K562 (cell line): ENCODE measurements around the gene GPR176. TPM values are rescaled to one million over a fixed set of nuclear protein-coding genes. Genes with fewer than 3 reads are reported as not detected.

Experiments
- ATAC-seq: fragments of 200-7000 bp; cut with Tn5 transposase; 3 replicates; pipeline ENCODE4 v1.9.1; 2020; ENCODE audit warnings: moderate library complexity
- BruUV-seq: library from RNA; stranded (reverse); fragments of 400-500 nt; replicated peaks from 2 replicates; lab custom pipeline; 2021; lab: Mats Ljungman, UMichigan
- CTCF ChIA-PET: fragments of 300-600 bp; formaldehyde crosslinking; extraction: SDS; loops from one replicate; lab custom pipeline; 2021; ENCODE audit warnings: low intra/inter-chr PET ratio; lab: Yijun Ruan, JAX
- POLR2A ChIA-PET: fragments of 300-600, 350-650 bp; sonication (Branson Sonifier 250); formaldehyde crosslinking; extraction: SDS; loops from one replicate; lab custom pipeline; 2021; ENCODE audit warnings: antibody characterized with exemption, inconsistent platforms; lab: Yijun Ruan, JAX
- DNase-seq, 4 experiments: peaks; one replicate each; pipeline versions ENCODE4 v3.0.0 to v3.0.0-alpha.2; 2011 to 2018; ENCODE audit warnings: low spot score in 3 of 4, mixed read lengths in 3 of 4; ENCODE audit errors: extremely low read depth in 1 of 4
- FAIRE-seq: peaks from 2 replicates; lab custom pipeline; 2011; peaks lifted over from hg19 to GRCh38; lab: Jason Lieb, UNC
- H2AFZ ChIP-seq: 2 replicates; pipeline ENCODE4 v1.6.0; 2011; ENCODE audit warnings: low read depth, low read length, control low read depth, inconsistent platforms
- H3K27ac ChIP-seq: fragments of 200-600 bp; 3 replicates; pipeline ENCODE4 v1.8.0; 2011; ENCODE audit warnings: low read depth, mild to moderate bottlenecking, control low read depth, inconsistent platforms, low read length, moderate library complexity, mixed read lengths; ENCODE audit errors: extremely low read depth
- H3K27me3 ChIP-seq, 2 experiments: fragments of 300-600 bp in 1 of 2; 2 replicates in 1 of 2; 3 replicates in 1 of 2; pipeline versions ENCODE4 v1.6.0 to v1.8.0; 2011; ENCODE audit warnings: inconsistent platforms in 2 of 2, low read length in 2 of 2, mild to moderate bottlenecking in 1 of 2, mixed read lengths in 1 of 2, moderate library complexity in 1 of 2; ENCODE audit not compliant: control insufficient read depth in 2 of 2, insufficient read depth in 2 of 2
- H3K36me3 ChIP-seq: fragments of 300-600 bp; 3 replicates; pipeline ENCODE4 v1.8.0; 2011; ENCODE audit warnings: mild to moderate bottlenecking, low read length, inconsistent platforms; ENCODE audit not compliant: control insufficient read depth, insufficient read depth
- H3K4me1 ChIP-seq, 2 experiments: fragments of 200-600 bp in 1 of 2; replicated peaks in 1 of 2; 2 replicates in 1 of 2; 3 replicates in 1 of 2; pipeline versions ENCODE4 v1.5.1 to v1.8.0; 2011; ENCODE audit warnings: inconsistent platforms in 2 of 2, low read length in 2 of 2, mild to moderate bottlenecking in 1 of 2, mixed read lengths in 1 of 2, moderate library complexity in 1 of 2; ENCODE audit not compliant: control insufficient read depth in 2 of 2, insufficient read depth in 2 of 2
- H3K4me2 ChIP-seq: 2 replicates; pipeline ENCODE4 v1.6.1; 2011; ENCODE audit warnings: low read length, control low read depth, inconsistent platforms, mixed read lengths; ENCODE audit not compliant: insufficient read depth
- H3K4me3 ChIP-seq: fragments of 200-600 bp; sonication (generic), shearing (Covaris generic); 2 replicates; pipeline ENCODE4 v1.5.1; 2016; ENCODE audit warnings: control low read depth, inconsistent platforms
- H3K79me2 ChIP-seq: fragments of 200-600 bp; 3 replicates; pipeline ENCODE4 v1.8.0; 2011; ENCODE audit warnings: low read length, inconsistent platforms; ENCODE audit not compliant: control insufficient read depth, insufficient read depth
- H3K9ac ChIP-seq, 2 experiments: 2 replicates each; pipeline versions ENCODE4 v1.6.0 to v1.6.1; 2011; ENCODE audit warnings: low read depth in 2 of 2, low read length in 2 of 2, control low read depth in 1 of 2, inconsistent platforms in 1 of 2, mild to moderate bottlenecking in 1 of 2, mixed read lengths in 1 of 2; ENCODE audit not compliant: insufficient read depth in 1 of 2
- H3K9me1 ChIP-seq: one replicate; pipeline ENCODE4 v1.6.0; 2011; ENCODE audit warnings: inconsistent platforms, mild to moderate bottlenecking, low read length, moderate library complexity; ENCODE audit not compliant: control insufficient read depth, insufficient read depth
- H3K9me3 ChIP-seq: replicated peaks from 2 replicates; pipeline ENCODE4 v1.5.1; 2011; ENCODE audit warnings: low read depth, low read length, inconsistent platforms; ENCODE audit not compliant: control insufficient read depth, insufficient read depth
- H4K20me1 ChIP-seq: replicated peaks from 2 replicates; pipeline ENCODE4 v1.6.1; 2011; ENCODE audit warnings: low read length, inconsistent platforms, mixed read lengths; ENCODE audit not compliant: control insufficient read depth, insufficient read depth
- BRD9 ChIP-seq: fragments of 450-650 bp; IDR thresholded peaks from 2 replicates; pipeline ENCODE4 v1.6.1; 2018; ENCODE audit warnings: low read depth; ENCODE audit not compliant: partially characterized antibody
- EP300 ChIP-seq: IDR thresholded peaks from 2 replicates; pipeline ENCODE4 v1.6.1; 2012; ENCODE audit warnings: low read length, improper control_type of control experiment
- EWSR1 ChIP-seq: fragments of 450-650 bp; IDR thresholded peaks from 2 replicates; pipeline ENCODE4 v1.6.1; 2018; ENCODE audit warnings: borderline replicate concordance, mild to moderate bottlenecking, low read depth, moderate library complexity; ENCODE audit not compliant: partially characterized antibody
- HIVEP1 ChIP-seq: fragments of 250-450 bp; sonication (Bioruptor Pico); IDR thresholded peaks from 2 replicates; pipeline ENCODE4 v1.4.0; 2020; ENCODE audit warnings: mild to moderate bottlenecking
- KDM4B ChIP-seq, 2 experiments: fragments of 450-650 bp in 1 of 2; sonication (generic) in 1 of 2; IDR thresholded peaks; 2 replicates each; pipeline ENCODE4 v1.6.1; 2016 to 2017; ENCODE audit warnings: borderline replicate concordance in 2 of 2, antibody characterized with exemption in 1 of 2, low read depth in 1 of 2, mild to moderate bottlenecking in 1 of 2
- LCOR ChIP-seq: sonication (generic); formaldehyde crosslinking; IDR thresholded peaks from 2 replicates; pipeline ENCODE4 v1.8.0; 2022; ENCODE audit warnings: mild to moderate bottlenecking, missing genetic modification reagents
- NELFE ChIP-seq: IDR thresholded peaks from 2 replicates; pipeline ENCODE4 v1.6.1; 2011; ENCODE audit warnings: mild to moderate bottlenecking; ENCODE audit not compliant: insufficient read depth, insufficient read length
- WHSC1 ChIP-seq: IDR thresholded peaks from one replicate; pipeline ENCODE4 v1.6.1; 2012; ENCODE audit warnings: low read length, control low read depth, inconsistent platforms
- ZNF12 ChIP-seq: sonication (generic); formaldehyde crosslinking; IDR thresholded peaks from 2 replicates; pipeline ENCODE4 v1.4.0; 2020; ENCODE audit warnings: mild to moderate bottlenecking, missing genetic modification reagents
- WGBS: fragments of 100-300 bp; shearing (Covaris generic); methylation state at CpG from one replicate; pipeline ENCODE4 v1.1.6; 2016; ENCODE audit warnings: low coverage, mixed read lengths; ENCODE audit not compliant: insufficient coverage; ENCODE audit errors: missing lambda C conversion rate; 5-methylcytosine and 5-hydroxymethylcytosine counted together
- in situ Hi-C: fragments of 300-500 bp; cut with MboI; formaldehyde crosslinking; loops from 4 replicates; pipeline ENCODE4 v1.15.0; 2018; ENCODE audit warnings: inconsistent platforms, mixed read lengths
- intact Hi-C: fragments of 100-400 bp; cut with micrococcal nuclease; formaldehyde crosslinking; loops from 2 replicates; pipeline ENCODE4 v1.14.2; 2022
- polyA plus RNA-seq, 8 experiments: library from polyadenylated mRNA; depleted of rRNA in 4 of 8; stranded (reverse) in 5 of 8; unstranded in 3 of 8; fragments of >200 nt; fragmentation: Nextera tagmentation in 2 of 8; fragmentation: Illumina TruSeq in 1 of 8; extraction: Ambion mirVana in 2 of 8; extraction: Trizol in 1 of 8; gene quantifications; 2 replicates each; pipeline versions ENCODE4 v1.2.1 to v1.2.3, GENCODE V29; 2011 to 2014; ENCODE audit warnings: inconsistent platforms in 1 of 8, missing spikeins in 1 of 8
- total RNA-seq, 7 experiments: library from RNA; depleted of rRNA in 6 of 7; stranded (reverse); fragments of >200 nt in 6 of 7; fragmentation: Illumina TruSeq in 2 of 7; extraction: Trizol in 2 of 7; gene quantifications; 2 replicates each; pipeline versions ENCODE4 v1.2.1 to v1.2.3, GENCODE V29; 2011 to 2021; ENCODE audit warnings: low replicate concordance in 1 of 7
- TF ChIP-seq, protein P1 (sequence below): fragments of 450-650 bp; formaldehyde crosslinking; IDR thresholded peaks from 2 replicates; pipeline ENCODE4 v1.4.0; 2022; ENCODE audit warnings: mild to moderate bottlenecking, moderate library complexity
- TF ChIP-seq, protein P2 (sequence below): sonication (generic); formaldehyde crosslinking; IDR thresholded peaks from 2 replicates; pipeline ENCODE4 v1.8.1; 2023; ENCODE audit warnings: mild to moderate bottlenecking, missing genetic modification reagents
- TF ChIP-seq, protein P3 (sequence below), 2 experiments: fragments of 250-450 bp in 1 of 2; fragments of 450-650 bp in 1 of 2; sonication (Bioruptor Pico) in 1 of 2; IDR thresholded peaks; 2 replicates each; pipeline versions ENCODE4 v1.6.1 to v1.8.0; 2016 to 2021; ENCODE audit warnings: mild to moderate bottlenecking in 2 of 2, moderate library complexity in 2 of 2, missing compliant biosample characterization in 1 of 2, missing genetic modification characterization in 1 of 2
- TF ChIP-seq, protein P4 (sequence below): fragments of 450-650 bp; formaldehyde crosslinking; IDR thresholded peaks from 2 replicates; pipeline ENCODE4 v1.4.0; 2020; ENCODE audit warnings: mild to moderate bottlenecking
- TF ChIP-seq, protein P5 (sequence below), 2 experiments: IDR thresholded peaks; 2 replicates each; pipeline ENCODE4 v1.6.1; 2011; ENCODE audit warnings: borderline replicate concordance in 1 of 2, control low read depth in 1 of 2, low read depth in 1 of 2, low read length in 1 of 2, mild to moderate bottlenecking in 1 of 2, mixed read lengths in 1 of 2, moderate library complexity in 1 of 2; ENCODE audit not compliant: insufficient read depth in 1 of 2, insufficient read length in 1 of 2, poor library complexity in 1 of 2, severe bottlenecking in 1 of 2; ENCODE audit errors: extremely low read depth in 1 of 2
- TF ChIP-seq, protein P6 (sequence below): fragments of 450-650 bp; formaldehyde crosslinking; IDR thresholded peaks from 2 replicates; pipeline ENCODE4 v1.4.0; 2020; ENCODE audit warnings: mild to moderate bottlenecking, moderate library complexity

GPR176 gene
- total and polyA plus RNA-seq, 9 of the 15 experiments (the other 6 are each of a cell fraction or from before 2014, with no cell fraction given): 0.03 to 1.2 (median 0.76) TPM

DNA sequence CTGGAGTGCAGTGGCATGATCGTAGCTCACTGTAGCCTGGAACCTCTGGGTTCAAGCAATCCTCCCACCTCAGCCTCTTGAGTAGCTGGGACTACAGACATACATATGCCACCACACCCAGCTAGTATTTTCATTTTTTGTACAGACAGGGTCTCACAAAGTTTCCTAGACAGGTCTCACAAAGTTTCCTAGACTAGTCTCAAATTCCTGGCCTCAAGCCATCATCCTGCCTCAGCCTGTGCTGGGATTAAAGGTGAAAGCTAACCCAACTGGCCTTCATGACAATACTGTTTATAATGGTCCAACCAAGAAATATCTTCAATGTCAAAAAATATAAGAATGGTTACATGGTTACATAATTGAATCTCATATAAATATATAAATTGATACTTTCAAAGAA, 24.0 kb downstream of the GPR176 start:
- Histone ChIP-seq H3K4me3 (no peak overlapping the region), H4K20me1 (no peaks in the 10 kb centered on the region), H3K4me2 (no peak overlapping the region), H3K9ac (no peak overlapping the region), H3K27me3 (peaks cover 0 to 5% of the 10 kb centered on the region in 2 experiments; a peak in 1 of 5 replicates), H3K79me2 (no peaks in the 10 kb centered on the region), H3K9me3 (no peaks in the 10 kb centered on the region), H3K27ac (no peak overlapping the region), H3K4me1 (peaks cover 4 to 16% of the 10 kb centered on the region in 2 experiments; a peak in 4 of 5 replicates), H3K36me3 (no peaks in the 10 kb centered on the region), H2AFZ (no peak overlapping the region), H3K9me1 (no peaks in the 10 kb centered on the region)
- in situ Hi-C loops (no loop called here), intact Hi-C loops (no loop called here)
- BruUV-seq: no TSS peak
- TF ChIP-seq, protein P1, sequence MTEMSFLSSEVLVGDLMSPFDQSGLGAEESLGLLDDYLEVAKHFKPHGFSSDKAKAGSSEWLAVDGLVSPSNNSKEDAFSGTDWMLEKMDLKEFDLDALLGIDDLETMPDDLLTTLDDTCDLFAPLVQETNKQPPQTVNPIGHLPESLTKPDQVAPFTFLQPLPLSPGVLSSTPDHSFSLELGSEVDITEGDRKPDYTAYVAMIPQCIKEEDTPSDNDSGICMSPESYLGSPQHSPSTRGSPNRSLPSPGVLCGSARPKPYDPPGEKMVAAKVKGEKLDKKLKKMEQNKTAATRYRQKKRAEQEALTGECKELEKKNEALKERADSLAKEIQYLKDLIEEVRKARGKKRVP (CRISPR knock-in tag): no peak
- TF ChIP-seq, protein P2, sequence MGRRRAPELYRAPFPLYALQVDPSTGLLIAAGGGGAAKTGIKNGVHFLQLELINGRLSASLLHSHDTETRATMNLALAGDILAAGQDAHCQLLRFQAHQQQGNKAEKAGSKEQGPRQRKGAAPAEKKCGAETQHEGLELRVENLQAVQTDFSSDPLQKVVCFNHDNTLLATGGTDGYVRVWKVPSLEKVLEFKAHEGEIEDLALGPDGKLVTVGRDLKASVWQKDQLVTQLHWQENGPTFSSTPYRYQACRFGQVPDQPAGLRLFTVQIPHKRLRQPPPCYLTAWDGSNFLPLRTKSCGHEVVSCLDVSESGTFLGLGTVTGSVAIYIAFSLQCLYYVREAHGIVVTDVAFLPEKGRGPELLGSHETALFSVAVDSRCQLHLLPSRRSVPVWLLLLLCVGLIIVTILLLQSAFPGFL (CRISPR knock-in tag): no peak
- TF ChIP-seq, protein P3, sequence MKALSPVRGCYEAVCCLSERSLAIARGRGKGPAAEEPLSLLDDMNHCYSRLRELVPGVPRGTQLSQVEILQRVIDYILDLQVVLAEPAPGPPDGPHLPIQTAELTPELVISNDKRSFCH (CRISPR knock-in tag; IDR thresholded peaks at IDR 0.05): no peak
- TF ChIP-seq, protein P3 (tag; IDR thresholded peaks at IDR 0.05): no peak
- TF ChIP-seq NELFE (no peak), ZNF12 (CRISPR knock-in tag) (no peak), KDM4B (IDR thresholded peaks at IDR 0.05; ENCODE audit: borderline replicate concordance in 2 of 2, low read depth in 1 of 2) (no peak), BRD9 (no peak), LCOR (CRISPR knock-in tag) (no peak), EP300 (no peak), HIVEP1 (CRISPR knock-in tag) (no peak), EWSR1 (no peak), WHSC1 (no peak)
- TF ChIP-seq, protein P4, sequence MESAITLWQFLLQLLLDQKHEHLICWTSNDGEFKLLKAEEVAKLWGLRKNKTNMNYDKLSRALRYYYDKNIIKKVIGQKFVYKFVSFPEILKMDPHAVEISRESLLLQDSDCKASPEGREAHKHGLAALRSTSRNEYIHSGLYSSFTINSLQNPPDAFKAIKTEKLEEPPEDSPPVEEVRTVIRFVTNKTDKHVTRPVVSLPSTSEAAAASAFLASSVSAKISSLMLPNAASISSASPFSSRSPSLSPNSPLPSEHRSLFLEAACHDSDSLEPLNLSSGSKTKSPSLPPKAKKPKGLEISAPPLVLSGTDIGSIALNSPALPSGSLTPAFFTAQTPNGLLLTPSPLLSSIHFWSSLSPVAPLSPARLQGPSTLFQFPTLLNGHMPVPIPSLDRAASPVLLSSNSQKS (CRISPR knock-in tag): no peak
- TF ChIP-seq, protein P5, sequence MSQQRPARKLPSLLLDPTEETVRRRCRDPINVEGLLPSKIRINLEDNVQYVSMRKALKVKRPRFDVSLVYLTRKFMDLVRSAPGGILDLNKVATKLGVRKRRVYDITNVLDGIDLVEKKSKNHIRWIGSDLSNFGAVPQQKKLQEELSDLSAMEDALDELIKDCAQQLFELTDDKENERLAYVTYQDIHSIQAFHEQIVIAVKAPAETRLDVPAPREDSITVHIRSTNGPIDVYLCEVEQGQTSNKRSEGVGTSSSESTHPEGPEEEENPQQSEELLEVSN (IDR thresholded peaks at IDR 0.05; ENCODE audit: borderline replicate concordance in 1 of 2, extremely low read depth in 1 of 2, insufficient read depth in 1 of 2, insufficient read length in 1 of 2, low read depth in 1 of 2, low read length in 1 of 2, poor library complexity in 1 of 2, severe bottlenecking in 1 of 2): no peak
- TF ChIP-seq, protein P6, sequence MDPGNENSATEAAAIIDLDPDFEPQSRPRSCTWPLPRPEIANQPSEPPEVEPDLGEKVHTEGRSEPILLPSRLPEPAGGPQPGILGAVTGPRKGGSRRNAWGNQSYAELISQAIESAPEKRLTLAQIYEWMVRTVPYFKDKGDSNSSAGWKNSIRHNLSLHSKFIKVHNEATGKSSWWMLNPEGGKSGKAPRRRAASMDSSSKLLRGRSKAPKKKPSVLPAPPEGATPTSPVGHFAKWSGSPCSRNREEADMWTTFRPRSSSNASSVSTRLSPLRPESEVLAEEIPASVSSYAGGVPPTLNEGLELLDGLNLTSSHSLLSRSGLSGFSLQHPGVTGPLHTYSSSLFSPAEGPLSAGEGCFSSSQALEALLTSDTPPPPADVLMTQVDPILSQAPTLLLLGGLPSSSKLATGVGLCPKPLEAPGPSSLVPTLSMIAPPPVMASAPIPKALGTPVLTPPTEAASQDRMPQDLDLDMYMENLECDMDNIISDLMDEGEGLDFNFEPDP (CRISPR knock-in tag): no peak
- 83% methylated on average over 1 of the region's 1 CpG for WGBS
- ChIA-PET POLR2A (interaction anchor here (1.1 to 2.4 kb wide), 4 partner anchors 8 to 26 kb away, joined by 5 to 7 read pairs (median 6); no protein-coding TSS in a partner anchor), CTCF (no interaction called here)
- DNase-seq: no peak
- FAIRE-seq: no peak
- ATAC-seq: no peak
